ENCODE results near the gene OR4S2. TPM values are rescaled to one million over a fixed set of nuclear protein-coding genes. Genes with fewer than 3 reads are reported as not detected.

The OR4S2 gene, protein sequence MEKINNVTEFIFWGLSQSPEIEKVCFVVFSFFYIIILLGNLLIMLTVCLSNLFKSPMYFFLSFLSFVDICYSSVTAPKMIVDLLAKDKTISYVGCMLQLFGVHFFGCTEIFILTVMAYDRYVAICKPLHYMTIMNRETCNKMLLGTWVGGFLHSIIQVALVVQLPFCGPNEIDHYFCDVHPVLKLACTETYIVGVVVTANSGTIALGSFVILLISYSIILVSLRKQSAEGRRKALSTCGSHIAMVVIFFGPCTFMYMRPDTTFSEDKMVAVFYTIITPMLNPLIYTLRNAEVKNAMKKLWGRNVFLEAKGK
- not detected in 2 replicates for total RNA-seq

- H3K4me3 ChIP-seq (ENCODE audit: low read depth, low read length): no peak within 1 kb of the TSS
- no peak for DNase-seq (ENCODE audit: low read depth)
- no peaks in the 10 kb centered on the region for H3K27me3 ChIP-seq (ENCODE audit: control insufficient read depth, insufficient read depth, low read length)
- TF ChIP-seq, protein P1, sequence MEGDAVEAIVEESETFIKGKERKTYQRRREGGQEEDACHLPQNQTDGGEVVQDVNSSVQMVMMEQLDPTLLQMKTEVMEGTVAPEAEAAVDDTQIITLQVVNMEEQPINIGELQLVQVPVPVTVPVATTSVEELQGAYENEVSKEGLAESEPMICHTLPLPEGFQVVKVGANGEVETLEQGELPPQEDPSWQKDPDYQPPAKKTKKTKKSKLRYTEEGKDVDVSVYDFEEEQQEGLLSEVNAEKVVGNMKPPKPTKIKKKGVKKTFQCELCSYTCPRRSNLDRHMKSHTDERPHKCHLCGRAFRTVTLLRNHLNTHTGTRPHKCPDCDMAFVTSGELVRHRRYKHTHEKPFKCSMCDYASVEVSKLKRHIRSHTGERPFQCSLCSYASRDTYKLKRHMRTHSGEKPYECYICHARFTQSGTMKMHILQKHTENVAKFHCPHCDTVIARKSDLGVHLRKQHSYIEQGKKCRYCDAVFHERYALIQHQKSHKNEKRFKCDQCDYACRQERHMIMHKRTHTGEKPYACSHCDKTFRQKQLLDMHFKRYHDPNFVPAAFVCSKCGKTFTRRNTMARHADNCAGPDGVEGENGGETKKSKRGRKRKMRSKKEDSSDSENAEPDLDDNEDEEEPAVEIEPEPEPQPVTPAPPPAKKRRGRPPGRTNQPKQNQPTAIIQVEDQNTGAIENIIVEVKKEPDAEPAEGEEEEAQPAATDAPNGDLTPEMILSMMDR (IDR thresholded peaks at IDR 0.05; ENCODE audit: insufficient read depth, low read length, poor library complexity, severe bottlenecking): no peak
- no peaks in the 10 kb centered on the region for H3K36me3 ChIP-seq (ENCODE audit: control insufficient read depth, insufficient read depth, low read length)
Measured at GRCh38 chr11:55648027-55648426, at the start of gene OR4S2. Gene OR4S2 (plus strand): TSS chr11:55648327. CDS start chr11:55650904, 2,577 bp downstream.

DNA sequence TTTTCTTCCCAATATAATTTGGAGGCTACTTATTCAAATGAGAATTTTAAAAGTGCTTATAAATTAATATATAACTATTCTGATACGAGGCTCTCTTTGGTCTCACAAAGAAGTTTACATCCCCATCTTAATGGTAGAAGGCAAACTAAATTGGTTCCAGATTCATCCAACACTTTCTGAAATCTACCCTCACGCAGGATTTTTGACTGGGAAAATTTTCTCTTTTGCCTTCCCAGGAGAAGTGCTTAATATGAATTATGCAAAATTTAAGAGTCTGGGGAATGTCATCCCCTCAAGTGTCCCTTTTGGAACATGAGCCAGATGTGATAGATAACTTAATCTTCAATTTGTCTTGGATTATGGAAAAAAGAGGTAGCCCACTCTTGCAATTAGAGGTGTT is 40.6 kb upstream of the OR4S2 start, which contains the start of gene OR4C11:
Gene OR4C11 (minus strand): TSS at position 101 of the 400 bp plus-strand sequence. CDS start 3,272 bp downstream, outside the sequence.
- no peak within 1 kb of the TSS for H3K4me3 ChIP-seq (ENCODE audit: low read depth, low read length)
- TF ChIP-seq, protein P1 (IDR thresholded peaks at IDR 0.05; ENCODE audit: insufficient read depth, low read length, poor library complexity, severe bottlenecking): no peak
- H3K27me3 ChIP-seq (ENCODE audit: control insufficient read depth, insufficient read depth, low read length): no peaks in the 10 kb centered on the region
- no peak for DNase-seq (ENCODE audit: low read depth)
- H3K36me3 ChIP-seq (ENCODE audit: control insufficient read depth, insufficient read depth, low read length): no peaks in the 10 kb centered on the region

- Histone ChIP-seq H3K36me3 (ENCODE audit: control insufficient read depth, insufficient read depth, low read length) (no peaks in the 10 kb centered on the region), H3K27me3 (ENCODE audit: control insufficient read depth, insufficient read depth, low read length) (no peaks in the 10 kb centered on the region), H3K4me3 (ENCODE audit: low read depth, low read length) (no peak overlapping the region)
- TF ChIP-seq, protein P1 (IDR thresholded peaks at IDR 0.05; ENCODE audit: insufficient read depth, low read length, poor library complexity, severe bottlenecking): no peak
- DNase-seq (ENCODE audit: low read depth): no peak
Measured at GRCh38 chr11:55624531-55624930, 23.6 kb upstream of the OR4S2 start.

GRCh38 chr11:55634813-55635212 is 13.3 kb upstream of the OR4S2 start, which contains the start of gene OR4P4:
Gene OR4P4 (plus strand): TSS chr11:55635113.
- H3K4me3 ChIP-seq (ENCODE audit: low read depth, low read length): no peak within 1 kb of the TSS
- TF ChIP-seq, protein P1 (IDR thresholded peaks at IDR 0.05; ENCODE audit: insufficient read depth, low read length, poor library complexity, severe bottlenecking): no peak
- H3K27me3 ChIP-seq (ENCODE audit: control insufficient read depth, insufficient read depth, low read length): no peaks in the 10 kb centered on the region
- DNase-seq (ENCODE audit: low read depth): no peak
- H3K36me3 ChIP-seq (ENCODE audit: control insufficient read depth, insufficient read depth, low read length): no peaks in the 10 kb centered on the region

DNA sequence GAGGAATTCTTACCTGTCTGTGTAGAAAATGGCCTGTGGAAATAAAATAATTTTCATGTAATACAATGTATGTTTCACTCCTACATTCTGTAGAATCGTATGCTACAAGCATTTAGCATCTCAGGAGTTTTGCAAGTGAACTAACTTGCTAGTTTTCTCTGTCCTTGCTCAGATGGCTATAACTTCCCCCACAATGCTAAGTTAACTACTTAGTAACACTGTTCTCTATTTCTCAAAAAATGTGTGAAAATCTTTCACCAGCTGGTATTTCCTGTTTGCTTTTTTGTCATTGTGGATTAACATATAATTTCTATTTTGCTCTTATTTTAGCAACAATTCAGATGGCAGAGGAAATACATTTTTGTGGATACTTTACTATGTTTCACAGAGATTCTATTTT is 4.4 kb downstream of the OR4S2 start:
- DNase-seq (ENCODE audit: low read depth): no peak
- TF ChIP-seq, protein P1 (IDR thresholded peaks at IDR 0.05; ENCODE audit: insufficient read depth, low read length, poor library complexity, severe bottlenecking): no peak
- H3K4me3 ChIP-seq (ENCODE audit: low read depth, low read length): no peak overlapping the region
- H3K36me3 ChIP-seq (ENCODE audit: control insufficient read depth, insufficient read depth, low read length): no peaks in the 10 kb centered on the region
- no peaks in the 10 kb centered on the region for H3K27me3 ChIP-seq (ENCODE audit: control insufficient read depth, insufficient read depth, low read length)

All from kidney epithelial cell (primary cell).